CD4-positive, alpha-beta T cell (primary cell): ENCODE measurements around the gene TMEM201. TPM values are rescaled to one million over a fixed set of nuclear protein-coding genes. Genes with fewer than 3 reads are reported as not detected.
"Not testable (repeated sequence)": the region's sequence is repeated elsewhere in the genome, so short reads cannot be mapped to it uniquely, and the experiment has no call there.

Source experiments
- ATAC-seq: fragments of 200-7000 bp; cut with Tn5 transposase; one replicate; pipeline ENCODE4 v1.10.0; 2022; ENCODE audit warnings: mild to moderate bottlenecking; ENCODE audit not compliant: poor library complexity
- CTCF ChIA-PET: fragments of 350-600 bp; sonication (Branson Sonifier 250); formaldehyde crosslinking; loops from one replicate; lab custom pipeline; 2021; ENCODE audit warnings: antibody characterized with exemption, inconsistent platforms; lab: Charles Lee
- POLR2A ChIA-PET: fragments of 350-600 bp; sonication (Branson Sonifier 250); formaldehyde crosslinking; loops from one replicate; lab custom pipeline; 2021; ENCODE audit warnings: antibody characterized with exemption, inconsistent platforms; lab: Charles Lee
- DNase-seq, 14 experiments: peaks; one replicate each; pipeline ENCODE4 v3.0.0-alpha.2; 2013 to 2020; ENCODE audit warnings: mixed read lengths in 2 of 14
- H3K27ac ChIP-seq, 2 donors: one replicate each; pipeline versions ENCODE4 v1.5.1 to v1.7.0; 2013; ENCODE audit warnings: low read length in 2 of 2, low read depth in 1 of 2, mild to moderate bottlenecking in 1 of 2
- H3K27me3 ChIP-seq, 2 experiments: 1 replicate in 1 of 2; 2 replicates in 1 of 2; pipeline versions ENCODE4 v1.6.1 to v1.7.0; 2013; ENCODE audit warnings: low read length in 2 of 2, control low read depth in 1 of 2, mild to moderate bottlenecking in 1 of 2, moderate library complexity in 1 of 2; ENCODE audit not compliant: insufficient read depth in 2 of 2, control insufficient read depth in 1 of 2
- H3K36me3 ChIP-seq: one replicate; pipeline ENCODE4 v1.6.1; 2013; ENCODE audit warnings: low read length, control low read depth; ENCODE audit not compliant: insufficient read depth
- H3K4me1 ChIP-seq: one replicate; pipeline ENCODE4 v1.6.1; 2013; ENCODE audit warnings: low read length, control low read depth; ENCODE audit not compliant: insufficient read depth
- H3K4me3 ChIP-seq: one replicate; pipeline ENCODE4 v1.5.1; 2013; ENCODE audit warnings: mild to moderate bottlenecking, low read length, moderate library complexity
- H3K9me3 ChIP-seq, 2 experiments: 1 replicate in 1 of 2; 2 replicates in 1 of 2; pipeline versions ENCODE4 v1.6.1 to v1.7.0; 2013; ENCODE audit warnings: low read length in 2 of 2, mild to moderate bottlenecking in 2 of 2, control low read depth in 1 of 2, moderate library complexity in 1 of 2; ENCODE audit not compliant: control insufficient read depth in 1 of 2, insufficient read depth in 1 of 2
- H3K27ac Mint-ChIP-seq: one replicate; pipeline ENCODE4 v1.8.0; 2020; ENCODE audit warnings: mixed read lengths
- H3K27me3 Mint-ChIP-seq: one replicate; pipeline ENCODE4 v1.8.0; 2021; ENCODE audit warnings: mixed read lengths
- H3K36me3 Mint-ChIP-seq: one replicate; pipeline ENCODE4 v1.8.0; 2021; ENCODE audit warnings: low read depth, mixed read lengths
- H3K4me1 Mint-ChIP-seq: one replicate; pipeline ENCODE4 v1.8.0; 2021; ENCODE audit warnings: low read depth, mixed read lengths
- H3K4me3 Mint-ChIP-seq: one replicate; pipeline ENCODE4 v1.8.0; 2020; ENCODE audit warnings: mild to moderate bottlenecking, mixed read lengths
- H3K9me3 Mint-ChIP-seq: one replicate; pipeline ENCODE4 v1.8.0; 2020; ENCODE audit warnings: mixed read lengths
- intact Hi-C, 2 experiments: fragments of 100-400 bp; cut with DNase I in 1 of 2; cut with micrococcal nuclease in 1 of 2; formaldehyde crosslinking; loops; one replicate each; pipeline versions ENCODE4 v1.15.1 to v1.9.0; 2023 to 2025; cut with DNase I, micrococcal nuclease
- total RNA-seq, 174 experiments: library from RNA in 2 of 174; stranded (reverse) in 2 of 174; gene quantifications; one replicate each; pipeline ENCODE4 v1.2.3 and lab custom pipeline; 2021 to 2026
- TF ChIP-seq, protein P1 (sequence below): fragments of 200-600 bp; IDR thresholded peaks from one replicate; pipeline ENCODE4 v1.8.0; 2022; ENCODE audit warnings: antibody characterized with exemption, mild to moderate bottlenecking

TMEM201 gene
- total RNA-seq, 2 experiments from 2014 or later = 9.1 to 9.2 TPM

DNA sequence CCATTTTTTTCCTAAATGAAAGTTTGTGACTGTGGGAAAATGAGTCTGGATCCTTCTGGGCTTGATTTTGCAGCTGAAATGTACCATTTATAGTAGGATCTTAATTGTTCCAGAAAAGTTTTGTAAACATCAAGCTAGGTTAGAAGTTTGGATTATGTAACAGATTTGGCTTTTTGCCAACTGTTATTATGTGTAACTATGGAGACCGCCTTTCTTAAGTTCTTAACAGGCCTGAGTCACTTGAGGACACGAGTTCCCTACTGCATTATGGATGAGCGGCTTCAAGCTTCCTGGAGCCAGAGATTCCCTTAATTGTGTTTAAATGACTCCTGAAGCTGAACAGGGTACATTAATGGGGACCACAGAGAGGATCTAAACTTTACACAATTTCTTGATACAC is 27.3 kb upstream of the TMEM201 start:
- H3K4me3 Mint-ChIP-seq = peak overlapping the region; percentile 15
- H3K27me3 Mint-ChIP-seq = no peaks in the 10 kb centered on the region
- H3K9me3 Mint-ChIP-seq = no peaks in the 10 kb centered on the region
- Histone ChIP-seq H3K27me3 (no peaks in the 10 kb centered on the region), H3K27ac (no peak overlapping the region), H3K4me1 (peaks cover 22% of the 10 kb centered on the region), H3K4me3 (no peak overlapping the region), H3K9me3 (no peaks in the 10 kb centered on the region), H3K36me3 (peaks cover 6% of the 10 kb centered on the region)
- DNase-seq (peak in 4 of 14 experiments; percentile 6 to 73 (median 47)), ATAC-seq (peak; percentile 51)
- H3K36me3 Mint-ChIP-seq = peaks cover 34% of the 10 kb centered on the region
- POLR2A ChIA-PET = no interaction called here
- intact Hi-C loops = loop anchor here in 1 of 2 experiments (5.0 kb wide), 1 partner anchor 249 kb away; no protein-coding TSS in a partner anchor
- TF ChIP-seq, protein P1, sequence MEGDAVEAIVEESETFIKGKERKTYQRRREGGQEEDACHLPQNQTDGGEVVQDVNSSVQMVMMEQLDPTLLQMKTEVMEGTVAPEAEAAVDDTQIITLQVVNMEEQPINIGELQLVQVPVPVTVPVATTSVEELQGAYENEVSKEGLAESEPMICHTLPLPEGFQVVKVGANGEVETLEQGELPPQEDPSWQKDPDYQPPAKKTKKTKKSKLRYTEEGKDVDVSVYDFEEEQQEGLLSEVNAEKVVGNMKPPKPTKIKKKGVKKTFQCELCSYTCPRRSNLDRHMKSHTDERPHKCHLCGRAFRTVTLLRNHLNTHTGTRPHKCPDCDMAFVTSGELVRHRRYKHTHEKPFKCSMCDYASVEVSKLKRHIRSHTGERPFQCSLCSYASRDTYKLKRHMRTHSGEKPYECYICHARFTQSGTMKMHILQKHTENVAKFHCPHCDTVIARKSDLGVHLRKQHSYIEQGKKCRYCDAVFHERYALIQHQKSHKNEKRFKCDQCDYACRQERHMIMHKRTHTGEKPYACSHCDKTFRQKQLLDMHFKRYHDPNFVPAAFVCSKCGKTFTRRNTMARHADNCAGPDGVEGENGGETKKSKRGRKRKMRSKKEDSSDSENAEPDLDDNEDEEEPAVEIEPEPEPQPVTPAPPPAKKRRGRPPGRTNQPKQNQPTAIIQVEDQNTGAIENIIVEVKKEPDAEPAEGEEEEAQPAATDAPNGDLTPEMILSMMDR = no peak
- peak overlapping the region; percentile 63 for H3K27ac Mint-ChIP-seq
- H3K4me1 Mint-ChIP-seq = peaks cover 41% of the 10 kb centered on the region
- CTCF ChIA-PET = interaction anchor here (1.0 kb wide), 1 partner anchor 12 kb away, joined by 4 read pairs; no protein-coding TSS in a partner anchor

- Histone ChIP-seq H3K4me3 (no peak overlapping the region), H3K4me1 (no peaks in the 10 kb centered on the region), H3K27me3 (no peaks in the 10 kb centered on the region), H3K27ac (no peak overlapping the region), H3K36me3 (no peaks in the 10 kb centered on the region), H3K9me3 (no peaks in the 10 kb centered on the region)
- Mint-ChIP-seq H3K4me3 (no peak overlapping the region), H3K27me3 (no peaks in the 10 kb centered on the region), H3K27ac (no peak overlapping the region), H3K4me1 (no peaks in the 10 kb centered on the region), H3K9me3 (no peaks in the 10 kb centered on the region), H3K36me3 (peaks cover 39% of the 10 kb centered on the region)
- POLR2A ChIA-PET = no interaction called here
- TF ChIP-seq, protein P1 = no peak
- DNase-seq (no peak), ATAC-seq (no peak)
- CTCF ChIA-PET = interaction anchor here (0.8 to 2.1 kb wide), 2 partner anchors 14 to 71 kb away, joined by 3 to 4 read pairs; no protein-coding TSS in a partner anchor
- intact Hi-C loops = no loop called here
Measured at GRCh38 chr1:9569267-9569666, 19.4 kb upstream of the TMEM201 start.

- H3K4me3 Mint-ChIP-seq, ATAC-seq, H3K9me3 ChIP-seq, H3K27me3 ChIP-seq, H3K4me1 Mint-ChIP-seq, DNase-seq, H3K27me3 Mint-ChIP-seq, H3K4me3 ChIP-seq, H3K36me3 ChIP-seq, H3K27ac Mint-ChIP-seq, H3K9me3 Mint-ChIP-seq, POLR2A ChIA-PET, H3K4me1 ChIP-seq, H3K27ac ChIP-seq: not testable (repeated sequence)
- CTCF ChIA-PET = interaction anchor here (0.6 to 1.3 kb wide), 3 partner anchors 75 to 256 kb away, joined by 3 to 4 read pairs (median 4); no protein-coding TSS in a partner anchor
- intact Hi-C loops = loop anchor here in 1 of 2 experiments (5.0 kb wide), 1 partner anchor 284 kb away; no protein-coding TSS in a partner anchor
- peaks cover 45% of the 10 kb centered on the region for H3K36me3 Mint-ChIP-seq
Measured at GRCh38 chr1:9570886-9571529, 17.7 kb upstream of the TMEM201 start.
